MCF 10A (cell line): ENCODE measurements around the gene TBRG4. TPM values are rescaled to one million over a fixed set of nuclear protein-coding genes. Genes with fewer than 3 reads are reported as not detected.

Source experiments
- BruUV-seq: library from RNA; stranded (reverse); fragments of 400-500 nt; replicated peaks from 2 replicates; lab custom pipeline; 2021; lab: Mats Ljungman, UMichigan
- CTCF ChIA-PET: fragments of 300-600 bp; sonication (Branson Sonifier 250); formaldehyde crosslinking; extraction: SDS; loops from one replicate; lab custom pipeline; 2021; ENCODE audit warnings: antibody characterized with exemption, inconsistent platforms; lab: Yijun Ruan, JAX
- POLR2A ChIA-PET: fragments of 300-600, 350-650 bp; sonication (Branson Sonifier 250); formaldehyde crosslinking; extraction: SDS; loops from one replicate; lab custom pipeline; 2020; ENCODE audit warnings: antibody characterized with exemption, inconsistent platforms; lab: Yijun Ruan, JAX
- DNase-seq: peaks from one replicate; pipeline ENCODE4 v3.0.0-alpha.2; 2018; ENCODE audit not compliant: unreplicated experiment
- H3K27ac Mint-ChIP-seq: one replicate; pipeline ENCODE4 v1.8.0; 2022; ENCODE audit warnings: mild to moderate bottlenecking, low read depth, mixed read lengths; ENCODE audit not compliant: unreplicated experiment
- H3K27me3 Mint-ChIP-seq: one replicate; pipeline ENCODE4 v1.8.0; 2022; ENCODE audit warnings: mixed read lengths; ENCODE audit not compliant: insufficient read depth, unreplicated experiment
- H3K36me3 Mint-ChIP-seq: one replicate; pipeline ENCODE4 v1.8.0; 2022; ENCODE audit warnings: mild to moderate bottlenecking, moderate library complexity, mixed read lengths; ENCODE audit not compliant: insufficient read depth, unreplicated experiment
- H3K4me1 Mint-ChIP-seq: one replicate; pipeline ENCODE4 v1.8.0; 2022; ENCODE audit warnings: mixed read lengths; ENCODE audit not compliant: insufficient read depth, unreplicated experiment
- H3K4me3 Mint-ChIP-seq: one replicate; pipeline ENCODE4 v1.8.0; 2022; ENCODE audit warnings: mild to moderate bottlenecking, moderate library complexity, mixed read lengths; ENCODE audit not compliant: unreplicated experiment
- H3K9me3 Mint-ChIP-seq: one replicate; pipeline ENCODE4 v1.8.0; 2022; ENCODE audit warnings: mixed read lengths; ENCODE audit not compliant: unreplicated experiment
- intact Hi-C: fragments of 100-400 bp; cut with micrococcal nuclease; formaldehyde crosslinking; loops from 2 replicates; pipeline ENCODE4 v1.14.1; 2022
- total RNA-seq: library from RNA; stranded (reverse); gene quantifications from 2 replicates; pipeline ENCODE4 v1.2.3, GENCODE V29; 2022
- TF ChIP-seq, protein P1 (sequence below): fragments of 200-600 bp; IDR thresholded peaks from one replicate; pipeline ENCODE4 v1.8.0; 2022; ENCODE audit warnings: antibody characterized with exemption, mild to moderate bottlenecking; ENCODE audit not compliant: unreplicated experiment

TBRG4 gene
- total RNA-seq, 1 experiment from 2014 or later: 85.7 TPM

DNA sequence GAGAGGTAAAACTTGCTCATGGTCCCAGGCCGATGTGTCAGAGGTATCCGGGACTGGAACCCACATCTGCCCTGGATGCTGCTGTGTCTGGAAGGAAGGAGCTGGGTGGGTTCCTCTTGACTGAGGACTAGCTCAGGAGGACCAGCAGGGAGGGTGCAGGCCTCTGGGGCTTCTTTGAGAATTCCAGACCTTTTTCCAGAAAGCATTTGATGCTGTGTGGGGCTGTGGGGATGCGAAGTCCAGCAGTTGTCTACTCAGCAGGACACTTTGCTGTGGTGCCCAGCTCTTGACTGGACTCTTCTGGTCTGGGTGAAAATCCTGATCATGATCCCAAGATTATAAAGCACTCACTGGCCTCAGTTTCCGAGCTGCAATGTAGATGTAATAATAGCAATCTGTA, 47.8 kb upstream of the TBRG4 start:
- ChIA-PET CTCF (interaction anchor here (0.6 to 8.2 kb wide), 3 partner anchors 20 to 161 kb away, joined by 3 to 81 read pairs (median 4); no protein-coding TSS in a partner anchor), POLR2A (no interaction called here)
- DNase-seq: no peak
- Mint-ChIP-seq H3K4me1 (no peaks in the 10 kb centered on the region), H3K36me3 (no peaks in the 10 kb centered on the region), H3K27ac (no peak overlapping the region), H3K4me3 (no peak overlapping the region), H3K27me3 (peaks cover 14% of the 10 kb centered on the region), H3K9me3 (peaks cover 11% of the 10 kb centered on the region)
- no TSS peak for BruUV-seq
- TF ChIP-seq, protein P1, sequence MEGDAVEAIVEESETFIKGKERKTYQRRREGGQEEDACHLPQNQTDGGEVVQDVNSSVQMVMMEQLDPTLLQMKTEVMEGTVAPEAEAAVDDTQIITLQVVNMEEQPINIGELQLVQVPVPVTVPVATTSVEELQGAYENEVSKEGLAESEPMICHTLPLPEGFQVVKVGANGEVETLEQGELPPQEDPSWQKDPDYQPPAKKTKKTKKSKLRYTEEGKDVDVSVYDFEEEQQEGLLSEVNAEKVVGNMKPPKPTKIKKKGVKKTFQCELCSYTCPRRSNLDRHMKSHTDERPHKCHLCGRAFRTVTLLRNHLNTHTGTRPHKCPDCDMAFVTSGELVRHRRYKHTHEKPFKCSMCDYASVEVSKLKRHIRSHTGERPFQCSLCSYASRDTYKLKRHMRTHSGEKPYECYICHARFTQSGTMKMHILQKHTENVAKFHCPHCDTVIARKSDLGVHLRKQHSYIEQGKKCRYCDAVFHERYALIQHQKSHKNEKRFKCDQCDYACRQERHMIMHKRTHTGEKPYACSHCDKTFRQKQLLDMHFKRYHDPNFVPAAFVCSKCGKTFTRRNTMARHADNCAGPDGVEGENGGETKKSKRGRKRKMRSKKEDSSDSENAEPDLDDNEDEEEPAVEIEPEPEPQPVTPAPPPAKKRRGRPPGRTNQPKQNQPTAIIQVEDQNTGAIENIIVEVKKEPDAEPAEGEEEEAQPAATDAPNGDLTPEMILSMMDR: no peak
- intact Hi-C loops: loop anchor here (10.0 kb wide), 3 partner anchors 416 to 1196 kb away; partner anchors contain the start of gene ADCY1

DNA sequence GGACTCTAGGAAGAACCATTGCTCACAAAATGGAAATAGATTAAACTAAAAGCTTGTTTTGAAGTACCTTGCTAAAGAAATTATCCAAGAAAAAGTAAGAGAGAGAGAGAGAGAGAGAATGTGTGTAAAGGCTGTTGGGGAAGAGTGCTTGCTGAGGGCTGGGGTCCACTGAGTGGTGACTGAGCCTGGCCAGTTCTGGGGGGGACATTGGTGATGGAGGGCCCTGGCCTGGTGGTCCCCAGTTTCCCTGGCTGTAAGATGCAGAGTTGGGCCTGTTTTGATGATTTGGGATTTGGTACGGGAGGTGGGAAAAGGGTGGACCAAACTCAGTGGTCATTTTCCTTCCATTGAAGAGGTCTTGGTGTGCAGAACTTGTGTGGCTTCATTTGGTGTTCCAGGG, 47.0 kb upstream of the TBRG4 start:
- H3K27me3 Mint-ChIP-seq: peaks cover 14% of the 10 kb centered on the region
- ChIA-PET POLR2A (no interaction called here), CTCF (interaction anchor here (0.6 to 8.2 kb wide), 4 partner anchors 9 to 194 kb away, joined by 3 to 81 read pairs (median 3); no protein-coding TSS in a partner anchor)
- no peak overlapping the region for H3K27ac Mint-ChIP-seq
- H3K4me3 Mint-ChIP-seq: no peak overlapping the region
- no peak for DNase-seq
- TF ChIP-seq, protein P1: no peak
- H3K9me3 Mint-ChIP-seq: peaks cover 5% of the 10 kb centered on the region
- no peaks in the 10 kb centered on the region for H3K4me1 Mint-ChIP-seq
- BruUV-seq: no TSS peak
- H3K36me3 Mint-ChIP-seq: no peaks in the 10 kb centered on the region
- intact Hi-C loops: loop anchor here (10.0 kb wide), 3 partner anchors 416 to 1196 kb away; partner anchors contain the start of gene ADCY1

DNA sequence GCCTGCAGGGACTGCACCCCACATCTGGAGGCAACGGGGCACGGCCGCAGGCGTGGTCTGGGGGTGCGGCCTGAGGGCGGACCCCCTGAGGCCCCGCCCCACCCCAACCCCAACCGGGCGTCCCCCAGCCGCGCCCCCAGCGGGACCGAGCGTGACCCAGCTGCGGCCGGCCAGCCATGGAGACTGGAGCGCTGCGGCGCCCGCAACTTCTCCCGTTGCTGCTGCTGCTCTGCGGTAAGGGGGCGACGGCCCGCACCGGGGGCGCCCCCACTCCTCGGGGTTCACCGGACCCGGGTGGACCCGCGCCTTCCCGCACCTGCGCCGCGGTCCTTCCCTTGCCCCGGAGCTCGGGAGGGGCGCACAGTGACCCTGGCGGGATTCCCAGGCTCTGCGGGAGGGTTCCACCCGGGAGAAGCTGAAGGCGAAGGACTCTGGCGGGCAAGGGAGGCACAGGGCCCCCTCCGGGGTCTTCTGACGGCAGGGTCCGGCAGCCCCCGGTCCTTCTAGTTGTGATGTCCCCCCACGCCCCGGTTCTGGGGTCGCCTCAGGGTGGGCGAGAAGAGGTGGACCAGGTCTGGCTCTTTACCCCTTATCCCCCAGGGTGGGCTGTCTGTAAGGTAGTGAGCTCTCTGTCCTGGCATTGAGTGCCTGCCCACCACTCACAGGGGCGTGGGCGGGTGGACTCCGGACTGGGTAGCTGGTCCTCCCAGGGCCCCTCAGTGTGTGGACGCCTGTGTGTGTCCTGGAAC, 46.3 kb upstream of the TBRG4 start, which contains the start of gene RAMP3:
TSS of gene RAMP3 (plus strand) at position 139 of the 749 bp plus-strand sequence. CDS start at position 177, 38 bp downstream.
- intact Hi-C loops: loop anchor here (10.0 kb wide), 3 partner anchors 417 to 1197 kb away; partner anchors contain the start of gene ADCY1
- Mint-ChIP-seq H3K27ac (no peak within 1 kb of the TSS), H3K9me3 (no peaks in the 10 kb centered on the region), H3K4me1 (no peaks in the 10 kb centered on the region), H3K36me3 (no peaks in the 10 kb centered on the region), H3K27me3 (peaks cover 14% of the 10 kb centered on the region), H3K4me3 (no peak within 1 kb of the TSS)
- ChIA-PET CTCF (interaction anchor here (0.5 to 8.2 kb wide), 6 partner anchors 9 to 436 kb away, joined by 3 to 81 read pairs (median 3); no protein-coding TSS in a partner anchor), POLR2A (no interaction called here)
- TF ChIP-seq, protein P1: no peak
- no peak for DNase-seq
- no TSS peak for BruUV-seq

DNA sequence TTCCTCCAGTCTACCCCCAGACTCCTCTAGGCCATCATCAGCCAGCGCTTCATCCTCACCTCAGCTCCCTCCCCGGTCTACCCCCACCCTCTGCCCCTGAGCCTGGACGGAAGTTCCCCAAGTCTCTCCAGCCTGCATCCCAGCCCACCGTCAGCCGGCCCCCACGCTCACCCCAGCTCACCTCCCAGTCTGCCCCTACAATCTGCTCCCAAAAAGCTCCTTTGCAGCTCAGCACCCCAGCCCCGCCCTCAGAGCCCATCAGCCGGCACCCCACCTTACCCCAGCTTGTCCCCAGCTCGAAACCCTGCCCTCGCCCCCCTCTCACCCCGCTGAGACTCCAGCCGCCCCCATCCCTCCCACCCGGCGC, 45.8 kb upstream of the TBRG4 start:
- no peak overlapping the region for H3K27ac Mint-ChIP-seq
- no peak for DNase-seq
- H3K36me3 Mint-ChIP-seq: no peaks in the 10 kb centered on the region
- H3K9me3 Mint-ChIP-seq: no peaks in the 10 kb centered on the region
- ChIA-PET POLR2A (interaction anchor here (0.7 kb wide), 1 partner anchor 99 kb away, joined by 3 read pairs; no protein-coding TSS in a partner anchor), CTCF (interaction anchor here (0.5 to 8.2 kb wide), 3 partner anchors 98 to 436 kb away, joined by 3 to 81 read pairs (median 13); no protein-coding TSS in a partner anchor)
- H3K4me3 Mint-ChIP-seq: no peak overlapping the region
- no TSS peak for BruUV-seq
- TF ChIP-seq, protein P1: no peak
- H3K4me1 Mint-ChIP-seq: no peaks in the 10 kb centered on the region
- intact Hi-C loops: loop anchor here (10.0 kb wide), 3 partner anchors 418 to 1198 kb away; partner anchors contain the start of gene ADCY1
- H3K27me3 Mint-ChIP-seq: peaks cover 14% of the 10 kb centered on the region
